ENCODE results near the gene PITX1. TPM values are rescaled to one million over a fixed set of nuclear protein-coding genes. Genes with fewer than 3 reads are reported as not detected.

PITX1 gene
- total and polyA plus RNA-seq, 2 donors (not counting 1 experiment from before 2014, with no cell fraction given), result 1.7 to 3.1 TPM

DNA sequence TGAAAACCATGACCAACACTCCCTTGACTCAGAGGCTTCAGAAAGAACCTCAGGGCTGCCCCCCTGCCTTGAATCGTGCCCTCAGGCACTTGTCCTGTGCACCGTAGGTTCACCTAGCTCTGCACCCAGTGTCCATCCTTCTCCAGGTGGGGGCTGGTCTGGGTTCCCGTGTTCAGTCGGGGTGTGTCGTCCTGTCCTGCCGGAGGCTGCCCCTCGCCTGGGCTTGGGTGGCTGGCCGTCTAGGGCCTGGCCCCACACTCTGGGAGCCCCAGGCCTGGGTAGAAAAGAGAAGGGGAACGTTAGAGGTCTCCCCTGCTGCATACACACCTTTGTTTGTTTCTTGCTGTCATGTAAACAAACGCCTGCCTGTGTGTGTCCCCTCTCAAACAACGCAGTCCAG, 37.0 kb downstream of the PITX1 start:
- no peaks in the 10 kb centered on the region for H3K79me2 ChIP-seq (ENCODE audit: control insufficient read depth, insufficient read depth, low read length)
- H3K9ac ChIP-seq (ENCODE audit: insufficient read depth, low read length), result no peak overlapping the region
- H3K36me3 ChIP-seq (ENCODE audit: control insufficient read depth, insufficient read depth, low read length), result no peaks in the 10 kb centered on the region
- H3K4me2 ChIP-seq (ENCODE audit: extremely low read depth, insufficient read depth, low read length), result no peak overlapping the region
- no peaks in the 10 kb centered on the region for H3K27me3 ChIP-seq (ENCODE audit: control insufficient read depth, insufficient read depth, low read length)
- no peak overlapping the region for H2AFZ ChIP-seq (ENCODE audit: low read length)
- TF ChIP-seq, protein P1, sequence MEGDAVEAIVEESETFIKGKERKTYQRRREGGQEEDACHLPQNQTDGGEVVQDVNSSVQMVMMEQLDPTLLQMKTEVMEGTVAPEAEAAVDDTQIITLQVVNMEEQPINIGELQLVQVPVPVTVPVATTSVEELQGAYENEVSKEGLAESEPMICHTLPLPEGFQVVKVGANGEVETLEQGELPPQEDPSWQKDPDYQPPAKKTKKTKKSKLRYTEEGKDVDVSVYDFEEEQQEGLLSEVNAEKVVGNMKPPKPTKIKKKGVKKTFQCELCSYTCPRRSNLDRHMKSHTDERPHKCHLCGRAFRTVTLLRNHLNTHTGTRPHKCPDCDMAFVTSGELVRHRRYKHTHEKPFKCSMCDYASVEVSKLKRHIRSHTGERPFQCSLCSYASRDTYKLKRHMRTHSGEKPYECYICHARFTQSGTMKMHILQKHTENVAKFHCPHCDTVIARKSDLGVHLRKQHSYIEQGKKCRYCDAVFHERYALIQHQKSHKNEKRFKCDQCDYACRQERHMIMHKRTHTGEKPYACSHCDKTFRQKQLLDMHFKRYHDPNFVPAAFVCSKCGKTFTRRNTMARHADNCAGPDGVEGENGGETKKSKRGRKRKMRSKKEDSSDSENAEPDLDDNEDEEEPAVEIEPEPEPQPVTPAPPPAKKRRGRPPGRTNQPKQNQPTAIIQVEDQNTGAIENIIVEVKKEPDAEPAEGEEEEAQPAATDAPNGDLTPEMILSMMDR (conservative IDR thresholded peaks at IDR 0.05 in 1 of 2, IDR thresholded peaks at IDR 0.05 in 1 of 2; ENCODE audit: low read depth in 1 of 2, low read length in 2 of 2), result no peak
- TF ChIP-seq EZH2 (IDR thresholded peaks at IDR 0.05; ENCODE audit: low read length, missing control alignments), result no peak
- DNase-seq (ENCODE audit: low read depth in 2 of 2), result no peak
- H3K9me3 ChIP-seq (ENCODE audit: control insufficient read depth, insufficient read depth, low read depth, low read length), result no peaks in the 10 kb centered on the region
- no peaks in the 10 kb centered on the region for H4K20me1 ChIP-seq (ENCODE audit: control insufficient read depth, extremely low read depth, insufficient read depth, low read length)
- no peak overlapping the region for H3K27ac ChIP-seq (ENCODE audit: insufficient read depth, low read length)
- H3K4me1 ChIP-seq (ENCODE audit: control insufficient read depth, extremely low read depth, insufficient read depth, low read length), result no peaks in the 10 kb centered on the region
- no peak overlapping the region for H3K4me3 ChIP-seq (replicated peaks in 1 of 4; ENCODE audit: control extremely low read depth in 1 of 4, insufficient read depth in 1 of 4, low read depth in 3 of 4, low read length in 4 of 4)

DNA sequence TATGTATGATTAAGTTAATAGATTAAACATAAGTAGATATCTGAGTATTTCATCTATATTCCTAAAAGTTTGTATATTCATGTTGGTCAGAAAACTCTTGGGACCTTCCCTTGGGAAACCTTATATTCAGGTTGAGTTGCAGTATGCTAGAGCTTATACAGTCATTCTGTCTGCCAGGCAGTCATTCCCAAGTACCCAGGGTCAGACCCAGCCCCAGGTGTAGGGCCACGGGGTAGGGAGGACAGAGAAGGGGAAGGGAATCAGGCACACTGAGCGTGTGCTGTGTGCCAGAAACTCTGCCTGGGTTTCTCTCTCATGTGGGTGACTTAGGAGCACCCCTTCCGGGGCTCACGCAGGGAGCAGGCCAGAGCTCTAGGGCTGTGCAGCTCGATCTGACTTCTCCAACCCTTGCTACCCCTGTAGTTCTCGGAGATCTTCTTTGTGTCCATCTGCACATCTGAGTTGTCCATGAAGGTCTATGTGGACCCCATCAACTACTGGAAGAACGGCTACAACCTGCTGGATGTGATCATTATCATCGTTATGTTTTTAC, 38.1 kb downstream of the PITX1 start:
- H2AFZ ChIP-seq (ENCODE audit: low read length), result no peak overlapping the region

DNA sequence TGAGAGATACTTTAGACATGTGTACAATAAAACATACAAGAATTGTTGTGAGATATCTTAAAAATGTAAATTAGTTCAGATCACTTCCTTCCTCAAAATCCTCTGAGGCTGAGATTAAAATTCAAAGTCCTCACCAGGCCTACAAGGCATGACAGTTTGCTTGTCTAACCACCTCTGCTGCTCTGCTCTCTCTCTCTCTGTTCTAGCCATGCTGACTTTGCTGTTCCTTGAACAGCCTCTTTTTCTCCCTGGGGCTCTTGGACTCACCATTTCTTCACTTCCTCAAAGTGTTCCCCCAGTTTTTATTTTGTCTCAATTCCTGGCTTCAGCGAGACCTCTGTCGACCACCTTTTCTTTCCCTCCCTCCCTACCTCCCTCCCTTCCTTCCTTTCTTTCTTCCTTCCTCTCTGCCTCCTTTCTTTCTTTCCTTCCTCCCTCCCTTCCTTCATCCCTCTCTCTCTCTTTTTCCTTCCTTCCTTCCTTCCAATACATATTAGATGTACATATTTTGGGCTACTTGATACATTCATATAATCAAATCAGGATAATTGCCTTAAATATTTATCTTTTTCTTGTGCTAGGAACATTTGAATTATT, 39.4 kb downstream of the PITX1 start:
- H3K79me2 ChIP-seq (ENCODE audit: control insufficient read depth, insufficient read depth, low read length), result no peaks in the 10 kb centered on the region
- H3K36me3 ChIP-seq (ENCODE audit: control insufficient read depth, insufficient read depth, low read length), result no peaks in the 10 kb centered on the region
- TF ChIP-seq, protein P1 (conservative IDR thresholded peaks at IDR 0.05 in 1 of 2, IDR thresholded peaks at IDR 0.05 in 1 of 2; ENCODE audit: low read depth in 1 of 2, low read length in 2 of 2), result no peak
- no peaks in the 10 kb centered on the region for H3K27me3 ChIP-seq (ENCODE audit: control insufficient read depth, insufficient read depth, low read length)
- no peaks in the 10 kb centered on the region for H3K9me3 ChIP-seq (ENCODE audit: control insufficient read depth, insufficient read depth, low read depth, low read length)
- H3K27ac ChIP-seq (ENCODE audit: insufficient read depth, low read length), result no peak overlapping the region
- no peak overlapping the region for H3K4me2 ChIP-seq (ENCODE audit: extremely low read depth, insufficient read depth, low read length)
- no peak overlapping the region for H3K9ac ChIP-seq (ENCODE audit: insufficient read depth, low read length)
- H2AFZ ChIP-seq (ENCODE audit: low read length), result no peak overlapping the region
- H3K4me1 ChIP-seq (ENCODE audit: control insufficient read depth, extremely low read depth, insufficient read depth, low read length), result no peaks in the 10 kb centered on the region
- H3K4me3 ChIP-seq (replicated peaks in 1 of 4; ENCODE audit: control extremely low read depth in 1 of 4, insufficient read depth in 1 of 4, low read depth in 3 of 4, low read length in 4 of 4), result no peak overlapping the region
- H4K20me1 ChIP-seq (ENCODE audit: control insufficient read depth, extremely low read depth, insufficient read depth, low read length), result no peaks in the 10 kb centered on the region
- no peak for DNase-seq (ENCODE audit: low read depth in 2 of 2)

More for the DNA sequence above, 38.1 kb downstream of the PITX1 start:
- Histone ChIP-seq H3K36me3 (ENCODE audit: control insufficient read depth, insufficient read depth, low read length) (no peaks in the 10 kb centered on the region), H3K4me3 (replicated peaks in 1 of 4; ENCODE audit: control extremely low read depth in 1 of 4, insufficient read depth in 1 of 4, low read depth in 3 of 4, low read length in 4 of 4) (no peak overlapping the region), H3K27me3 (ENCODE audit: control insufficient read depth, insufficient read depth, low read length) (no peaks in the 10 kb centered on the region), H3K9ac (ENCODE audit: insufficient read depth, low read length) (no peak overlapping the region), H3K79me2 (ENCODE audit: control insufficient read depth, insufficient read depth, low read length) (no peaks in the 10 kb centered on the region), H3K4me1 (ENCODE audit: control insufficient read depth, extremely low read depth, insufficient read depth, low read length) (no peaks in the 10 kb centered on the region), H4K20me1 (ENCODE audit: control insufficient read depth, extremely low read depth, insufficient read depth, low read length) (no peaks in the 10 kb centered on the region), H3K9me3 (ENCODE audit: control insufficient read depth, insufficient read depth, low read depth, low read length) (no peaks in the 10 kb centered on the region), H3K4me2 (ENCODE audit: extremely low read depth, insufficient read depth, low read length) (no peak overlapping the region), H3K27ac (ENCODE audit: insufficient read depth, low read length) (no peak overlapping the region)
- DNase-seq (ENCODE audit: low read depth in 2 of 2), result no peak
- TF ChIP-seq, protein P1 (conservative IDR thresholded peaks at IDR 0.05 in 1 of 2, IDR thresholded peaks at IDR 0.05 in 1 of 2; ENCODE audit: low read depth in 1 of 2, low read length in 2 of 2), result no peak
- no peak for TF ChIP-seq EZH2 (IDR thresholded peaks at IDR 0.05; ENCODE audit: low read length, missing control alignments)

Measured in fibroblast of lung (primary cell).